Uterine smooth muscle cell (primary cell): Measurements from ENCODE around the gene MPZL1. TPM values are rescaled to one million over a fixed set of nuclear protein-coding genes. Genes with fewer than 3 reads are reported as not detected.

Experiments
- total RNA-seq: library from RNA; depleted of rRNA; stranded (reverse); fragments of >200 nt; gene quantifications from 2 replicates; pipeline ENCODE4 v1.2.3, GENCODE V29; 2014

The MPZL1 gene
- total RNA-seq: 94.0 and 117 TPM in 2 replicates

GRCh38 chr1:167721617-167722151 lies at the start of gene MPZL1:
MPZL1 (plus strand) TSS chr1:167721982; CDS start chr1:167722152, 170 bp downstream.

Other genes with a start within 250 kb of the MPZL1 start
- not detected in 2 replicates for gene CD247, start 203.5 kb upstream of the MPZL1 start, total RNA-seq
- gene CREG1, start 168.2 kb upstream of the MPZL1 start, total RNA-seq: 8.7 and 56.6 TPM in 2 replicates
- gene RCSD1, start 91.8 kb upstream of the MPZL1 start, total RNA-seq: not detected in 2 replicates
- under 0.01 TPM in 2 replicates for gene ADCY10, start 192.2 kb downstream of the MPZL1 start, total RNA-seq
- gene DCAF6, start 214.7 kb downstream of the MPZL1 start, total RNA-seq: 52.3 and 58.1 TPM in 2 replicates
- gene MPC2, start 215.1 kb downstream of the MPZL1 start, total RNA-seq: 34.7 and 35.0 TPM in 2 replicates